Right lobe of liver (tissue), 4 donors: Measurements from ENCODE around the gene MACROD2.

Experiments
- POLR2A ChIP-seq: fragments of 450-650 bp; IDR thresholded peaks from one replicate; pipeline ENCODE4 v1.6.1; 2017; ENCODE audit warnings: antibody characterized with exemption, mild to moderate bottlenecking
- TF ChIP-seq, protein P1 (sequence below), 4 donors: fragments of 200-600 bp in 3 of 4; fragments of 450-650 bp in 1 of 4; IDR thresholded peaks; one replicate each; pipeline versions ENCODE4 v1.5.1 to v1.8.0; 2016 to 2022; ENCODE audit warnings: antibody characterized with exemption in 4 of 4, mild to moderate bottlenecking in 2 of 4
- donor health status: DM: no; HTN: no; CAD: no.
- donor health status: DM: no; HTN: no; CAD: no.
- donor health status: DM: no; HTN: yes; CAD: no.

DNA sequence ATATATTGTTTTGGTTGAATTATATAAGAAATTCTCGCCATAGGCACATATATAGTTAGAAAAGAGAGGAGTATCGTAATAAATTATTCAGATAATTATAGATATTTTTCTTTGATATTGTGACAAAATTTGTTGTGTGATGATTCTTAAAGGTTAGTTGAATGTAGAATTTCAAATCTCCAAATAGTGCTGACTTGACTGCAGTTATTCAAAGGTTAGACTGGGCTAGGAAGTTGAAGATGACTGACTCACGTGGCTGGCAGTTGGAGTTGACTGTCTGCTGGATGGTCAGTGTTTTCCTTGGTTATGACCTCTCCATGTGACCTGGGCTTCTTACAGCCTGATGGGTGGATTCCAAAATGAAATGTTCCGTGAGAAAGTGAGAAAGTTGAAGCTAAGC lies 286.8 kb downstream of the MACROD2 start:
- TF ChIP-seq, protein P1, sequence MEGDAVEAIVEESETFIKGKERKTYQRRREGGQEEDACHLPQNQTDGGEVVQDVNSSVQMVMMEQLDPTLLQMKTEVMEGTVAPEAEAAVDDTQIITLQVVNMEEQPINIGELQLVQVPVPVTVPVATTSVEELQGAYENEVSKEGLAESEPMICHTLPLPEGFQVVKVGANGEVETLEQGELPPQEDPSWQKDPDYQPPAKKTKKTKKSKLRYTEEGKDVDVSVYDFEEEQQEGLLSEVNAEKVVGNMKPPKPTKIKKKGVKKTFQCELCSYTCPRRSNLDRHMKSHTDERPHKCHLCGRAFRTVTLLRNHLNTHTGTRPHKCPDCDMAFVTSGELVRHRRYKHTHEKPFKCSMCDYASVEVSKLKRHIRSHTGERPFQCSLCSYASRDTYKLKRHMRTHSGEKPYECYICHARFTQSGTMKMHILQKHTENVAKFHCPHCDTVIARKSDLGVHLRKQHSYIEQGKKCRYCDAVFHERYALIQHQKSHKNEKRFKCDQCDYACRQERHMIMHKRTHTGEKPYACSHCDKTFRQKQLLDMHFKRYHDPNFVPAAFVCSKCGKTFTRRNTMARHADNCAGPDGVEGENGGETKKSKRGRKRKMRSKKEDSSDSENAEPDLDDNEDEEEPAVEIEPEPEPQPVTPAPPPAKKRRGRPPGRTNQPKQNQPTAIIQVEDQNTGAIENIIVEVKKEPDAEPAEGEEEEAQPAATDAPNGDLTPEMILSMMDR (IDR thresholded peaks at IDR 0.05): no peak
- TF ChIP-seq POLR2A: no peak
